ENCODE data around the gene PSME2.

GRCh38 chr14:24102357-24103048 lies 43.9 kb downstream of the PSME2 start:
- TF ChIP-seq CTCF (conservative IDR thresholded peaks at IDR 0.05; ENCODE audit: low read length): no peak
- no peak for TF ChIP-seq EZH2phosphoT487 (IDR thresholded peaks at IDR 0.05; ENCODE audit: borderline replicate concordance, low read depth, low read length)
